H9 (cell line): ENCODE measurements around the gene GNAT3. TPM values are rescaled to one million over a fixed set of nuclear protein-coding genes. Genes with fewer than 3 reads are reported as not detected.

Source experiments
- DNase-seq: peaks from one replicate; pipeline ENCODE4 v3.0.0-alpha.2; 2017
- H2AFZ ChIP-seq: one replicate; pipeline ENCODE4 v1.6.1; 2013; ENCODE audit warnings: mild to moderate bottlenecking, low read length, control low read depth, moderate library complexity
- H2AK5ac ChIP-seq: 2 replicates; pipeline ENCODE4 v1.6.1; 2013; ENCODE audit warnings: low read length, control low read depth, mixed read lengths; ENCODE audit not compliant: insufficient read length
- H2BK120ac ChIP-seq: one replicate; pipeline ENCODE4 v1.6.1; 2013; ENCODE audit warnings: low read depth, mild to moderate bottlenecking, low read length, control low read depth, inconsistent platforms; ENCODE audit not compliant: poor library complexity, severe bottlenecking
- H2BK12ac ChIP-seq: 2 replicates; pipeline ENCODE4 v1.6.1; 2013; ENCODE audit warnings: low read length, control low read depth, mixed read lengths, low read depth; ENCODE audit not compliant: insufficient read length
- H2BK15ac ChIP-seq: 2 replicates; pipeline ENCODE4 v1.6.1; 2013; ENCODE audit warnings: low read depth, low read length, control low read depth
- H2BK20ac ChIP-seq: one replicate; pipeline ENCODE4 v1.6.1; 2013; ENCODE audit warnings: low read depth, mild to moderate bottlenecking, low read length, control low read depth, inconsistent platforms; ENCODE audit not compliant: poor library complexity, severe bottlenecking
- H2BK5ac ChIP-seq: 2 replicates; pipeline ENCODE4 v1.6.1; 2013; ENCODE audit warnings: low read length, control low read depth, mixed read lengths; ENCODE audit not compliant: insufficient read length
- H3K14ac ChIP-seq: 2 replicates; pipeline ENCODE4 v1.6.1; 2013; ENCODE audit warnings: low read length, control low read depth; ENCODE audit not compliant: insufficient read depth
- H3K18ac ChIP-seq: 2 replicates; pipeline ENCODE4 v1.6.1; 2013; ENCODE audit warnings: low read depth, mild to moderate bottlenecking, mixed read lengths, low read length, control low read depth; ENCODE audit not compliant: insufficient read length
- H3K23ac ChIP-seq: 2 replicates; pipeline ENCODE4 v1.6.1; 2013; ENCODE audit warnings: low read length, control low read depth, mixed read lengths, low read depth; ENCODE audit not compliant: insufficient read length
- H3K23me2 ChIP-seq: 2 replicates; pipeline ENCODE4 v1.6.1; 2013; ENCODE audit warnings: low read depth, mild to moderate bottlenecking, mixed read lengths, low read length, control low read depth; ENCODE audit not compliant: insufficient read length, poor library complexity, severe bottlenecking
- H3K27ac ChIP-seq: 2 replicates; pipeline ENCODE4 v1.5.1; 2013; ENCODE audit warnings: low read length, control low read depth, mixed read lengths, low read depth; ENCODE audit not compliant: insufficient read length
- H3K27me3 ChIP-seq: 2 replicates; pipeline ENCODE4 v1.6.1; 2013; ENCODE audit warnings: low read length, control low read depth, inconsistent platforms; ENCODE audit not compliant: insufficient read depth
- H3K4ac ChIP-seq: 2 replicates; pipeline ENCODE4 v1.6.1; 2013; ENCODE audit warnings: low read depth, mild to moderate bottlenecking, control low read depth, inconsistent platforms, low read length, moderate library complexity
- H3K4me1 ChIP-seq: 2 replicates; pipeline ENCODE4 v1.6.1; 2013; ENCODE audit warnings: low read length, control low read depth, inconsistent platforms; ENCODE audit not compliant: insufficient read depth
- H3K4me2 ChIP-seq: 2 replicates; pipeline ENCODE4 v1.6.1; 2013; ENCODE audit warnings: low read length, control low read depth, mixed read lengths; ENCODE audit not compliant: insufficient read length, insufficient read depth
- H3K56ac ChIP-seq: 2 replicates; pipeline ENCODE4 v1.6.1; 2013; ENCODE audit warnings: low read depth, mild to moderate bottlenecking, mixed read lengths, low read length, control low read depth; ENCODE audit not compliant: insufficient read length
- H3K79me1 ChIP-seq: 2 replicates; pipeline ENCODE4 v1.6.1; 2013; ENCODE audit warnings: low read depth, mild to moderate bottlenecking, moderate library complexity, low read length, control low read depth, inconsistent platforms; ENCODE audit not compliant: insufficient read depth, poor library complexity, severe bottlenecking
- H3K79me2 ChIP-seq: 2 replicates; pipeline ENCODE4 v1.6.1; 2013; ENCODE audit warnings: low read length, control low read depth, inconsistent platforms; ENCODE audit not compliant: insufficient read depth
- H3K9ac ChIP-seq: 2 replicates; pipeline ENCODE4 v1.6.1; 2013; ENCODE audit warnings: low read length, control low read depth, mixed read lengths; ENCODE audit not compliant: insufficient read length; ENCODE audit errors: extremely low read depth
- H3K9me3 ChIP-seq: one replicate; pipeline ENCODE4 v1.6.1; 2013; ENCODE audit warnings: low read depth, low read length, inconsistent platforms; ENCODE audit not compliant: control insufficient read depth
- H3T11ph ChIP-seq: one replicate; pipeline ENCODE4 v1.6.1; 2013; ENCODE audit warnings: mild to moderate bottlenecking, low read length, control low read depth, inconsistent platforms
- H4K20me1 ChIP-seq: one replicate; pipeline ENCODE4 v1.6.1; 2013; ENCODE audit not compliant: control insufficient read depth, insufficient read length, insufficient read depth
- H4K5ac ChIP-seq: 2 replicates; pipeline ENCODE4 v1.6.1; 2013; ENCODE audit warnings: low read depth, mild to moderate bottlenecking, mixed read lengths, low read length, control low read depth; ENCODE audit not compliant: insufficient read length
- H4K8ac ChIP-seq: replicated peaks from 2 replicates; pipeline ENCODE4 v1.6.1; 2013; ENCODE audit warnings: low read length, control low read depth, mixed read lengths, low read depth; ENCODE audit not compliant: insufficient read length
- H4K91ac ChIP-seq: 2 replicates; pipeline ENCODE4 v1.6.1; 2013; ENCODE audit warnings: low read depth, mild to moderate bottlenecking, moderate library complexity, mixed read lengths, low read length, control low read depth; ENCODE audit not compliant: insufficient read length
- H3K27ac Mint-ChIP-seq, 3 experiments: 2 replicates in 2 of 3; 3 replicates in 1 of 3; pipeline ENCODE4 v1.8.0; 2020 to 2021; ENCODE audit warnings: mixed read lengths in 3 of 3, mild to moderate bottlenecking in 1 of 3, moderate library complexity in 1 of 3
- H3K27me3 Mint-ChIP-seq: 2 replicates; pipeline ENCODE4 v1.8.0; 2021; ENCODE audit warnings: low read depth, mild to moderate bottlenecking, moderate library complexity, mixed read lengths
- H3K36me3 Mint-ChIP-seq, 3 experiments: 2 replicates in 2 of 3; 3 replicates in 1 of 3; pipeline ENCODE4 v1.8.0; 2020 to 2021; ENCODE audit warnings: low read depth in 3 of 3, mixed read lengths in 3 of 3; ENCODE audit not compliant: insufficient read depth in 1 of 3
- H3K4me1 Mint-ChIP-seq, 2 experiments: 2 replicates each; pipeline ENCODE4 v1.8.0; 2020; ENCODE audit warnings: mixed read lengths in 2 of 2
- H3K4me3 Mint-ChIP-seq, 2 experiments: 2 replicates in 1 of 2; 3 replicates in 1 of 2; pipeline ENCODE4 v1.8.0; 2020 to 2021; ENCODE audit warnings: mild to moderate bottlenecking in 2 of 2, mixed read lengths in 2 of 2, moderate library complexity in 1 of 2
- H3K9me3 Mint-ChIP-seq, 2 experiments: 2 replicates in 1 of 2; 3 replicates in 1 of 2; pipeline ENCODE4 v1.8.0; 2020; ENCODE audit warnings: mild to moderate bottlenecking in 2 of 2, mixed read lengths in 2 of 2, moderate library complexity in 1 of 2
- CTCF ChIP-seq: fragments of 200-600 bp; sonication (generic); conservative IDR thresholded peaks from 3 replicates; pipeline ENCODE4 v1.8.0; 2021; ENCODE audit warnings: antibody characterized with exemption, mild to moderate bottlenecking
- WGBS: extraction: QIAGEN DNeasy Blood & Tissue Kit; methylation state at CpG from one replicate; pipeline ENCODE4 v1.1.7; 2013; ENCODE audit warnings: missing lambda C conversion rate, low lambda C conversion rate, mixed read lengths; ENCODE audit not compliant: insufficient read length; ENCODE audit errors: extremely low coverage; 5-methylcytosine and 5-hydroxymethylcytosine counted together
- total RNA-seq: library from RNA; stranded (reverse); gene quantifications from 2 replicates; pipeline ENCODE4 v1.2.1, GENCODE V29; 2021

Gene GNAT3
- total RNA-seq, 1 experiment from 2014 or later, result not detected

GRCh38 chr7:80498481-80499349 is 13.1 kb downstream of the GNAT3 start:
- Histone ChIP-seq H2AK5ac (no peak overlapping the region), H2BK5ac (no peak overlapping the region), H2BK120ac (no peak overlapping the region), H3K79me2 (no peaks in the 10 kb centered on the region), H2BK20ac (no peak overlapping the region), H3K4ac (no peak overlapping the region), H2BK12ac (no peak overlapping the region), H4K20me1 (no peaks in the 10 kb centered on the region), H3K56ac (no peak overlapping the region), H3K4me1 (no peaks in the 10 kb centered on the region), H4K5ac (no peak overlapping the region), H4K8ac (no peak overlapping the region), H3K18ac (no peak overlapping the region), H3K23ac (no peak overlapping the region), H3T11ph (no peak overlapping the region), H4K91ac (no peak overlapping the region), H2AFZ (no peak overlapping the region), H3K9ac (no peak overlapping the region), H2BK15ac (no peak overlapping the region), H3K14ac (no peak overlapping the region), H3K23me2 (no peaks in the 10 kb centered on the region), H3K27me3 (no peaks in the 10 kb centered on the region), H3K9me3 (no peaks in the 10 kb centered on the region), H3K4me2 (no peak overlapping the region), H3K79me1 (no peaks in the 10 kb centered on the region), H3K27ac (no peak overlapping the region)
- no peak overlapping the region for H3K27ac Mint-ChIP-seq
- H3K36me3 Mint-ChIP-seq, result no peaks in the 10 kb centered on the region
- no peak for DNase-seq
- whole genome bisulfite sequencing, result no CpG with 5 or more reads among the region's 4 CpGs
- no peaks in the 10 kb centered on the region; a peak in 1 of 4 replicates for H3K4me1 Mint-ChIP-seq
- H3K27me3 Mint-ChIP-seq, result no peaks in the 10 kb centered on the region
- H3K9me3 Mint-ChIP-seq, result no peaks in the 10 kb centered on the region
- TF ChIP-seq CTCF, result no peak
- no peak overlapping the region for H3K4me3 Mint-ChIP-seq
